GM21723 (cell line): ENCODE results near the gene EIF2D.
"Not testable (repeated sequence)": the region's sequence is repeated elsewhere in the genome, so short reads cannot be mapped to it uniquely, and the experiment has no call there.

ENCODE experiments used
- ATAC-seq: cut with Tn5 transposase; IDR thresholded peaks from one replicate; pipeline ENCODE4 v1.9.1; 2021; ENCODE audit warnings: mild to moderate bottlenecking, moderate library complexity; ENCODE audit not compliant: unreplicated experiment

Gene EIF2D

DNA sequence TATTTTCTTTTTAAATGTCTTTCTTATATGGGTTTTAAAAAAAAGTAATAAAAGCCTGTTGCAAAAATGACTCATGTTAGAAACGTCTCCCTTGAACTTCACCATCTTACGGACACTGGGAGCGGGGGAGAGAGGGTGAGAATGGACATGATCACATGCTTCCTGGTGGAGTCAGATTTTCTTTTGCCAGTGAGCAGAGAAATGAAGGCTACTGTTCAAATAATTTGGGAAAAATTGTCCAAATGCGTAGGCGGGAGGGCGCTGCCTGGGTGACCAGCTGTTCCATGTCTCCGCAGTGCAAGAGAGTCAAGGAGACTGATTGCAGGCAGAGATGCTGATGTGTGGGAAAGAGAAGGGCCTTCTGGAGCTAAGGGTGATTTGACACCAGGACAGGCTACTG is 23.1 kb downstream of the EIF2D start:
- no peak for ATAC-seq

DNA sequence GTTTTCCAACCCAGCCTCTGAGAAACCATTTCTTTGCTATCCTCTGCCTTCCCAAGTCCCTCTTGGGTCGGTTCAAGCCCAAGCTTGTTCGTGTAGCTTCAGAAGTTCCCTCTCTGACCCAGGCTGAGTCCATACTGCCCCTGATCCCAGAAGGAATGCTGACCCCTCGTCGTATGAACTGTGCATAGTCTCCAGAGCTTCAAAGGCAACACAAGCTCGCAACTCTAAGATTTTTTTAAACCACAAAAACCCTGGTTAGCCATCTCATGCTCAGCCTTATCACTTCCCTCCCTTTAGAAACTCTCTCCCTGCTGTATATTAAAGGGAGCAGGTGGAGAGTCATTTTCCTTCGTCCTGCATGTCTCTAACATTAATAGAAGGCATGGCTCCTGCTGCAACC is 23.8 kb downstream of the EIF2D start:
- no peak for ATAC-seq

DNA sequence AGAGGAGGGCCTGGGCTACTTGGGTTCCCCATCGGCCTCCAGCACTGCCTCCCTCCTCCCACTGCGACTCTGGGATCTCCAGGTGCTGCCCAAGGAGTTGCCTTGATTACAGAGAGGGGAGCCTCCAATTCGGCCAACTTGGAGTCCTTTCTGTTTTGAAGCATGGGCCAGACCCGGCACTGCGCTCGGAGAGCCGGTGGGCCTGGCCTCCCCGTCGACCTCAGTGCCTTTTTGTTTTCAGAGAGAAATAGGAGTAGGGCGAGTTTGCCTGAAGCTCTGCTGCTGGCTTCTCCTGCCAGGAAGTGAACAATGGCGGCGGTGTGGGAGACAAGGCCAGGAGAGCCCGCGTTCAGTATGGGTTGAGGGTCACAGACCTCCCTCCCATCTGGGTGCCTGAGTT is 24.4 kb downstream of the EIF2D start:
- ATAC-seq = no peak

DNA sequence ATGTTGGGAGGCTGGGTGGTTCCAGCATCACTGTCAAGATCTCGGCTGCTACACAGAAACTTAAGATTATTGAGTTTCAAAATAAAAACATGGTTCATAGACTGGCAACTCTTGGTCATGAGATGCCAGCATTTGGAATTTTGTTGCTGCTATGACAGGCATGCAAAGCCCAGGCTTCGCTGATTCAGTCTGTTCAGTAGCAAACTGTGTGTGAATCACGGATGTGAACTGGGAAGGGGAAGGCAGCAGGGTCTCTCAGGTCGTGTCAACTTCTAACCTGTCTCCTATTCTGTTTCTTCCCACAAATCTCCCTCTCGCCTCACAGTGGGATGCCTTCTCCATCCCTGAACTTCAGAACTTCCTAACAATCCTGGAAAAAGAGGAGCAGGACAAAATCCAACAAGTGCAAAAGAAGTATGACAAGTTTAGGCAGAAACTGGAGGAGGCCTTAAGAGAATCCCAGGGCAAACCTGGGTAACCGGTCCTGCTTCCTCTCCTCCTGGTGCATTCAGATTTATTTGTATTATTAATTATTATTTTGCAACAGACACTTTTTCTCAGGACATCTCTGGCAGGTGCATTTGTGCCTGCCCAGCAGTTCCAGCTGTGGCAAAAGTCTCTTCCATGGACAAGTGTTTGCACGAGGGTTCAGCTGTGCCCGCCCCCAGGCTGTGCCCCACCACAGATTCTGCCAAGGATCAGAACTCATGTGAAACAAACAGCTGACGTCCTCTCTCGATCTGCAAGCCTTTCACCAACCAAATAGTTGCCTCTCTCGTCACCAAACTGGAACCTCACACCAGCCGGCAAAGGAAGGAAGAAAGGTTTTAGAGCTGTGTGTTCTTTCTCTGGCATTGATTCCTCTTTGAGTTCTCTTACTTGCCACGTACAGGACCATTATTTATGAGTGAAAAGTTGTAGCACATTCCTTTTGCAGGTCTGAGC is 25.5 kb downstream of the EIF2D start:
- ATAC-seq = no peak

DNA sequence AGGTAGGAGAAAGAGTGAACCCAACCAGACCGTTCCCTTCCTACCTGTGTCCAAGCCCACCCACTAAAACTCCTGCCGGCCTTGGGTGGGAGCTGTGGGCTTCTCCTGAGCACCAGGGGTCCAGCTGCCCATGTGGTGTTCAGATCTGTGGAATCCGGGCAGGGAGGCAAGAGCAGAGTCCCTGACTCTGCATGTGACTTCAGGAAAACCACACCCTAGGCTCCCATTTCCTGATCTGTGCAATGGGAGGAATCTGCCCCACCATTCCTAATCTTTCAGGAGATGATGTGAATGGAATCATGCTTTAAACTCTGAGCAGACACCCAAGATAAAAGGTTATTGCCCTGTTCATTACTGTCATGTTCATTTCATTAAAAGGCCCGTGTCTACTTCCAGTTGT is 27.6 kb downstream of the EIF2D start:
- ATAC-seq = no peak

DNA sequence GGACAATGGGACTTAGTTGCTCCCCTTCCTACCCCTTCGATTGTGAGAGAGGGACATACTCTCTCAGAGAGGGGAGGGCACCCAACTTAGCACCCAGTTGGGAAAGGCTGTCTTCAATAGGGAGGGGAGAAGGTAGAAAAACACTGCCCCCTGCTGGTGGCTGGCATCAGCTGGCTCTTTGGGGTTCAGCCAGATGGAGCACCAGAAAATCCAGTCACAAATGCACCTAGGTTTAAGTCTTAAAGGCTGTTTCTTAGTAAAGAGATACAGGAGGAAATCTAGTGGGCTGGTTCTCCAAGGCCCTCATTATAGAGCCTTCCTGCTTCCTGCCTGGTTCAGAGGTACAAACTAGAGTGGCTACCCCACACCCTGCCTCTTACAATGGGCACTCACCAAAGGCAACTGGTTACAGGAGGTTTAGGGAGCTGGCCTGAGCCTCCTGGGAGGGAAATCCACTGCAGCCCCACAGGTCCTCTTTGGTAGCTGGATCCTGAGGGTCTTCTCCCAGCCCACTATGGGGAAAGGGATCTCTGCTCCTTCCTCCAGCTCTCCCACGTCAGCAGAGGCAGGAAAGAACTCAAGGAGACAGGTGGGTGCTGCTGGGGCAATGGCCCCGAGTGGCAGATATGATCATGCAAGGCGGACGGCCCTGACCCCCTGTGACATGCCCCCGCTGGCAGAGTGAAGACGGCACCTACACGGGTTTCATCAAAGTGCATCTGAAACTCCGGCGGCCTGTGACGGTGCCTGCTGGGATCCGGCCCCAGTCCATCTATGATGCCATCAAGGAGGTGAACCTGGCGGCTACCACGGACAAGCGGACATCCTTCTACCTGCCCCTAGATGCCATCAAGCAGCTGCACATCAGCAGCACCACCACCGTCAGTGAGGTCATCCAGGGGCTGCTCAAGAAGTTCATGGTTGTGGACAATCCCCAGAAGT is 28.3 kb downstream of the EIF2D start:
- no peak for ATAC-seq

DNA sequence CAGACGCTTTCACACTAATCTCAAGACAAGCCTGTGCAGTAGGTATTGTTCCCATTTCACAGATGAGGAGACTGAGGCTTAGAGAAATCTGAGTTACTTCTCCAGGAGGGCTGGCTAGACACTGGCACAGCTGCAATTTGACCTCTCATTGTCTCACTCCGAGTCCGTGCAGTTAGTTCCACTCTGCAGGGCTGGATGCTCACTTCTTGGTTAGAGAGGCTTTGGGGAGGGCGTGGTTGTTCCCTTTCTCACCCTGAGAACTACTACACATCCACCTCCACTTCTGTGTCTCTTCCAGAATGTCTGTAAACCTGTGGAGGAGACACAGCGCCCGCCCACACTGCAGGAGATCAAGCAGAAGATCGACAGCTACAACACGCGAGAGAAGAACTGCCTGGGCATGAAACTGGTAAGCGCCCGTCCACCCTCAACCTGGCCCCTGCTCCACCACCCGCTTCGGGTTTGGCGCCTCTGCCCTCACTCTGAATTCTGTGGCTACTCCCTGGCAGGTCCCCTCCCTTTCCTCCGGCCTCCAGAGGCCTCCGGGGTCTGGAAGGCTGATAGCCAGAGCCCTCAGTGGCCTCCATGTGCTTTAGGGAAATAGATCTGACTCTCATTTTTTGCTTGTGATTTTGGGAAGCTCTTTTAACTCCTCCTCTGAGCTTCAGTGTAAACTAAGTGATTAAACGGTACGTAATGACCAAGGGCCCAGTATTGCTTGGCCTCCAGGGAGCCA is 29.1 kb downstream of the EIF2D start:
- no peak for ATAC-seq

DNA sequence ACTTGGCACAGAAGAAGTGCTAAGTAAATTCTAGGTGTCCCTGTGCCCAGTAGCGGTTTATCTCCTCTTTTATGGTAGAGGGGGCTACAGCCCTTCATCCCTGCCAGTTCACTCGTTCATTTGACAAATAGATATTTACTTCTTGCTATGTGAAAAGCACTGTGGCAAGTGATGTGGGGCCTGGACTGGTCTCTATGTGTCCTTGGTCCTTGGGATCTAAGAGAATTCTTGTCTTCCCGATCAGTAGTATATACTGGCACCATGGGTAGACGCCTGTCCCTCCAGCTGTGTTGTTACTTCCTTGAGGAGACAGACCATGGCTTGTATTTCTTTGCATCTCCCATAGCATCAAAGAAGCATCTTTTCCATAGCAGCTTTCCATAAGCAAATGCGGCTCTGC is 29.7 kb downstream of the EIF2D start:
- ATAC-seq = no peak

DNA sequence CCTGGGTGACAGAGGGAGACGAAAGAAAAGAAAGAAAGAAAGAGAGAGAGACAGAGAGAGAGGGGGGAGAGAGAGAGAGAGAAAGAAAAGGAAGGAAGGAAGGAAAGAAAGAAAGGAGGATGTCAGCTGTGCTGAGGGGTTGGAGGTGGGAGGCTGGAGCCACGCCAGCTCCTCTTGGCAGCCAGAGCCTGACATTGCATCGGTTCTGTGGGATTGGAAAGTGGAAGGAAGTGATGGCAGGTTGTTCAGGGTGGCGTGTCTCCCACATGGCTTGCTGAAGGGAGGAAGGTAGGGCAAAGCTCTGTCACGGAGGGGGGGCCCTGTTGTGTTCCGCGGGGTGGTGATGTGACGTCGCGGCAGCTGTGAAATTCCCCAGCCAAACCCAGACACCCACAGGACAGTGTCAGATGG is 30.7 kb downstream of the EIF2D start:
- ATAC-seq = no peak

DNA sequence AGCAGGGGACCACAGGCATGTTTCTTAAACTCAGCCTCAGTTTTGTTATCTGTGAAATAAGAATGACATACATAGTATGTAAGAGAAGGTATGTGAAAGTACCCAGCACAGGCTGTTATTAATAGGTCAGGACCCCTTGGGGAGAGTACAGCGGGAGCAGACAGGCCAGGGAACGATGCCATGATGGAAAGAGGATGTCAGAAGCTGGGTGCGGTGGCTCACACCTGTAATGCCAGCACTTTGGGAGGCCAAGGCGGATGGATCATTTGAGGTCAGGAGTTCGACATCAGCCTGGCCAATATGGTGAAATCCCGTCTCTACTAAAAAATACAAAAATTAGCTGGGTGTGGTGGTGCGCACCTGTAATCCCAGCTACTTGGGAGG is 31.2 kb downstream of the EIF2D start:
- not testable (repeated sequence) for ATAC-seq

DNA sequence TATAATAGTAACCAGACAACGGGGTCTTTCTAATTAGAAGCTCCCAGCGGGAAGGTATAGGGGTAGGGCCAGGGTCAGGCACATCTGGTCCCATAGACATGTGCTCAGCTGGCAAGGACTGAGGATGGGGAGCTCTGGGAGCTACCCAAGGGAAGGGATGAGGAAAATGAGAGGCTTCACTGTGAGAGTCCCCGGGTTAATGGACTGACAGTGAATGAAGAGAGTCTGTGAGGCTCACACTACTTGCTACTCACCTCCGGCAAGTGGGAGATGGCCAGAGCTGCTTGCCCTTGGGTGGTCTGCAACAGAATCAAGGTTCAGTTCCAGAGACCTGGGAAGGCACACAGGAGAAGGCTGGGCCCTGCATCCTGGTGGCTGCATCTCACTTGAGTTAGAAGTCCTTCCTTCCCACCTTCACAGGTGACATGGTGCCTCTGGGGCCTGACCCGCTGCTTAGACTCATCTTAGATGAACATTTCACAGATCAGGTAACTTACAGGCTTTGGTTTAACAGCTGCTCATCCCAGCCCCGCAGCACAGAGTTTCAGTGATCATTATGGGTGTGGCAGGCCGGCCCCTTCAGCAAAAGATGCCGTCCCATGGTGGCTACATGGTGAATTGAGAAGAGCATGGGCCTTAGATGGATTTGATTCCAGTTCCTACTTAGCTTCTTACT is 31.7 kb downstream of the EIF2D start:
- no peak for ATAC-seq

DNA sequence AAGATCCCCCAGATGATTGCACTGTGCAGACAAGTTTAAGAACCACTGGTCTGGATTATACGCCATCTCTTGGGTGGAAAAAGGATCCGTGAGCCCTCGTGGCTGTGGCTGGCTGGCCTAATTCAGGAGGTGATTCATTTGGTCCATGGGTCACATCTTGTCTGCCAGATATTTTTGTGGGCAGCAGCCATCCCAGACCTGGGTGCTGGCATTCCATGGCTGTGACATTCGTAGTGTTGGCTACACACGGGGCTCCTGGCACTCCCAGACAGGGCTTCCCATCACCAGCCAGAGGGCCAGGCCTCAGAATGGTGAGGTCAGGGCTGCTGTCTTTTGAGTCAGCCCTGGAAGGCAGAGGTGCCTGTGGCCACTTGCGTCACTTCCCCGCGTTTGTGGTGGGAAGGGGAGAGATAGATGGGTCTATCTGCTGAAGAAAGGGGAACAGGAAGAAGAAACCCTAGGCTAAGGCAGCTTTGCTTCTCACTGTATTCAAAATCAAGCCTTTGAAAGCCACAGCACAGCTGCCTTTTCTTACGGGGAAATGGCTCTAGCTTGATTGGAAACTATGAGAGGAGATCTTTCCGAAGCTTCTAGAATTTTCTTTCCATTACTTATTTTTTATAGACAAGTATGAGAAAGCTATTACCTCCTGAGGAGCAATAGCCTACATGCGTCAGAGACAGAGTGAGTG is 32.4 kb downstream of the EIF2D start:
- ATAC-seq = peak; percentile 82

DNA sequence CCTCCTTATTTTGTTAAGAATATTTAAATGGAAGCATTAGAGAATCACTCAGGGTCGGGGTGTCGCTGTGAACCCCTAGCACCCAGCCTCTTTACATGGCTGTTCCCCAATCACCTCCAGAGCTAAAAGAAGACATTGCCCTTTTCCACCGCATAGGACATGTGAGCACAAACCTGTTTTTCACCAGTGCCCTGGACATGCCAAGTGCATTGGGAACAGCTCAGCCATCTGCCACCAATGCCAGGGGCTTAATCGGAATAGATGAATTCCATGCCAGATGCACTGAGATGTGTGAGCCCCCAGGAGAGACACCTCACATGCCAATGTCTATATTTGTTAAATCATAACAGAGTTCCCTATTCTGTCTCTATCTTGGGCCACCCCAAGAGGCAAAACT is 33.3 kb downstream of the EIF2D start:
- no peak for ATAC-seq

DNA sequence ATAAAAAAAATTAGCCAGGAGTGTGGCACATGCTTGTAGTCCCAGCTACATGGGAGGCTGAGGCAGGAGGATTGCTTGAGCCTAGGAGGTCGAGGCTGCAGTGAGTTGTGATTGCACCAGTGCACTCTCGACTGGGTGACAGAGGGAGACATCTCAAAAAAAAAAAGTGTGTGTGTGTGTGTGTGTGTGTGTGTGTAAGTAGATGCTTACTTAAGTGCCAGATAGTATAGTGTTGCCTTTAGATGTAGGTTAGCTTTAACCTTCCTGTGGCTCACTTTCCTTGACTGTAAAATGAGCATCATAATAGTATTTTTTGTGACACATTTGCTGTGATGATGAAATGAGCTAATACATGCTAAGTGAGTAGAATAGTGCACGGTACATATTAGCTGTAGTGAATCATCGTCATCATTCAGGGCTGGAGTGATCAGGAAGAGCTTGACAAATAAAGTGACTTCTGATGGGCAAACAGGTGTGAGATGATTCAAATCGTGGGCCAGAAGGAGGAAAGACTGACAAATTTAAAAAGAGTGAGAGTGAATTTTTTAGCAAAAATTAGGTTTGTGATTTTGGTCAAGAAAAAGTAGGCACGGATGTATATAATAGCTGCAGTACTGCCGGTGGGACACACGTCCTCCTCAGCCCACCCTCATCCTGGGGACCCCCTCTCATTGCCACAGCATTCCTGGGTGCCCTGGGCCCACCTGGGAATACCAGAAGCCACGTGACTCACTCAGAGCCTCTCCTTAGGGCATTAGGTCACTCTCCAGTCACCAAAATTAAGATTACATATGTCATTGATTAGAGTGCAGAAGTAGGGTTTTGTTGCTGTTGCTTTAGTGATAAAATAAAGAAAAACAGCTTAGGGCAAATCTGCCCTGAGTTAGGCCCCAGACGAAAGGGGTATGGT is 33.9 kb downstream of the EIF2D start:
- ATAC-seq = no peak

DNA sequence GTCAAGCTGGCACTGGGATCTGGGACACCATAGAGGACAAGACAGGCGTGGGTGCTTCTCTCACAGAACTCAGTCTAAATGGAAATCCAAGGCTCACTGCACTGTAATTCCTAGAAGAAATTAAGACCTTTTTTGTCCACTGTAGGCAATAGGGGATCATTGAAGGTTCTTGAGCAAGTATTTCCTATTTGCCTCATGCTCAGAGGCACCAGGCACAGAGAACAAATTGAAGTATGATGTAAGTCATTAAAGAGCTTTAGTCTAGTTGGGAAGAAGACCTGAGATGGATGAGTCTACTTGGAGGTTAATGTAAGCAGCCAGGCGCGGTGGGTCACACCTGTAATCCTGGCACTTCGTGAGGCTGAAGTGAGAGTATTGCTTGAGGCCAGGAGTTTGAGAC is 34.6 kb downstream of the EIF2D start:
- ATAC-seq = no peak

DNA sequence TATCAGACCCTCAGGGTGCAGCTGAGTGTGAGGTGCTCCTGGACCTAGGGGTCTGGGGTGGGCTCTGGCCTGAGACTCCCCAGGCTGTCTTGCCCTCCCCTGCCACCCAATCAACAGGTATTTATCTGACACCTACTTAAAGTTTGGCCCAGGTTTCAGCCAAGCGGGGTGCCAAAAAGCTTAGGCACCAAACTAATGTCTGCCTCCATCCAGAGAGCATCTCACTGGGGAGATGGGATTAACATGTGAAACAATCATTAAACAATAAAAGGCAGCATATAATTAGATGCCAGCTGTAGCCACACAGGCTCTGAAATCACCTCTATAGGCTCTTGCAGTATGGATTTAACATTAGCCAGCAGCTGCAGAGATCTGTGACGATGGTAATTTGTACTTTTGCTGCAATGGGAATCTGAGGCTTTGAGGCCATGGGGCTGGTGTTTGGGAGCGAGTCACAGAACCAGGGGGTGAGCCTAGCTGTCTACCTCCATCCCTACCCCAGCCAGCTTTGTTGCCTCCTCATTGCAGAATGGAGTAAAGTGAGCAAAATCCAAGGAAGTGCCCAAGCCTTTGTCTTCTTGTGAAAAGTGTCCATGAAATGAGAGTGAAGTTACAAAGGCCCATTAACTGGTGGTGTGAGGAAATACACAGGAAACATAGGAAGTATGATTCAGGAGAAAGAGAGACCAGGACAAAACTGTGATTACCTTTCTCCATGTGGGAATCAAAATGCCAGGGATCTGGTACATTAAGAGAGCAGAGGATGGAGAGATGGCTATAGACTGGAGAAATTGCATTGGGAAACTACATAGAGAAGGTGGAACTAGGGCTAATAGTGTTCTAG is 36.1 kb downstream of the EIF2D start:
- no peak for ATAC-seq

DNA sequence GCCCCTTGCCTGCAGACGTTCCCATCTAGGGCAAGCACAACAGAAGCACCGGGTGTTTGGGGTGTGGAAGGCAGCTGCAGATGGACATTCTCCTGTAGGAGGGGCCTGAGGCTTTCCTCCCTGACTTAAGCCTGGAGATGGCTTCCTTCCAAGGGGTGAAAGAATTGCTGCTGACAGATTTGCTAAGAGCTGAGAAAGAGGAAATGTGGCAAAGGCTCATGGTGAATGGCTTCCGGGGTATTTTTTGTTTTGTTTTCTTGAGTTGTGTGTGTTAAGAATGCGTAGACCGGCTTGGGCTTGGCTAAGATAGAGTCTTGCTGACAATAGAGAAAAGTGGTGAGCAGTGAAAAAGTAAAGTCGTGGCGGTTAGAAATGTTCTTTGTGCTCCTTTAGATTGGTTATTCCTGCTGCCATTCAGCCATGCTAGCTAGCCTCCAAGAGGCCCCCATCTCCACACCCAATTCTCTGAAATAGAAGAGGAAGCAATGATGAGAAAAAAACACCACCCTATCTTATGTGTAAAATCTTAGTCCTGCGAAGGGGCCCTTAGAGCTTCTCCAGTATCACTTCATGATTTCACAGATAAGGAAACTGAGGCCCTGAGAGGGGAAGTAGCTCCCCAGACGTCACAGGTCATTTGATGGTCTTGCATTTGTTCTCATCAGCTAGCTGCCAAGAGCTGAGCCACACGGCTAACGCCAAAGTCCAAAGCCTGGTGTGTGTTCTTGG is 36.9 kb downstream of the EIF2D start:
- ATAC-seq = peak; percentile 40
